Neural progenitor cell (in vitro differentiated cells): ENCODE data around the gene TADA2B.

ENCODE experiments used
- EZH2 ChIP-seq: fragments of 200-600 bp; sonication (generic); IDR thresholded peaks from 2 replicates; pipeline ENCODE4 v1.6.1; 2017; ENCODE audit warnings: antibody characterized with exemption, mild to moderate bottlenecking, moderate library complexity
- EZH2phosphoT487 ChIP-seq: fragments of 200-600 bp; sonication (generic); IDR thresholded peaks from 2 replicates; pipeline ENCODE4 v1.6.1; 2017; ENCODE audit warnings: antibody characterized with exemption
- TF ChIP-seq, protein P1 (sequence below): fragments of 200-600 bp; sonication (generic); IDR thresholded peaks from 2 replicates; pipeline ENCODE4 v1.5.1; 2017; ENCODE audit warnings: antibody characterized with exemption, mild to moderate bottlenecking

DNA sequence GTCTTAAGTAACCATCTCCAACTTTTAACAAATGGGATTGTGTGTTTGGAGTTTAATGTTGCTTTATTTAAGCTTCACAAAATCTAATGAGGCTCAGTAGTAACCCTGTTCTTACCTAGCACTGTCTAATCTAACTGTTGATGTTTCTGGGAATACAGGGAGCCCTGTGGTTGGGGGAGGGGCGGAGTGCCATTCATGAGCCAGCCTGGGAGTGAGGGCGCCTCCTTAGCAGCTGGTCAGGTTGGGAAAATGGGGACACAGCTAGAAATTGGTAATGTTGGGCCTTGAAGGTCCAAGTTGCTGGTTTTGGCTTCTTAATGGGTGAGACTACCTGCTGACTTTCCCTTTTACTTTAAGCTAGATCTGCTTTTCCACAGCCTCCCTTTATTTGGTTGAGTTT is 22.9 kb upstream of the TADA2B start:
- TF ChIP-seq, protein P1, sequence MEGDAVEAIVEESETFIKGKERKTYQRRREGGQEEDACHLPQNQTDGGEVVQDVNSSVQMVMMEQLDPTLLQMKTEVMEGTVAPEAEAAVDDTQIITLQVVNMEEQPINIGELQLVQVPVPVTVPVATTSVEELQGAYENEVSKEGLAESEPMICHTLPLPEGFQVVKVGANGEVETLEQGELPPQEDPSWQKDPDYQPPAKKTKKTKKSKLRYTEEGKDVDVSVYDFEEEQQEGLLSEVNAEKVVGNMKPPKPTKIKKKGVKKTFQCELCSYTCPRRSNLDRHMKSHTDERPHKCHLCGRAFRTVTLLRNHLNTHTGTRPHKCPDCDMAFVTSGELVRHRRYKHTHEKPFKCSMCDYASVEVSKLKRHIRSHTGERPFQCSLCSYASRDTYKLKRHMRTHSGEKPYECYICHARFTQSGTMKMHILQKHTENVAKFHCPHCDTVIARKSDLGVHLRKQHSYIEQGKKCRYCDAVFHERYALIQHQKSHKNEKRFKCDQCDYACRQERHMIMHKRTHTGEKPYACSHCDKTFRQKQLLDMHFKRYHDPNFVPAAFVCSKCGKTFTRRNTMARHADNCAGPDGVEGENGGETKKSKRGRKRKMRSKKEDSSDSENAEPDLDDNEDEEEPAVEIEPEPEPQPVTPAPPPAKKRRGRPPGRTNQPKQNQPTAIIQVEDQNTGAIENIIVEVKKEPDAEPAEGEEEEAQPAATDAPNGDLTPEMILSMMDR: no peak
- no peak for TF ChIP-seq EZH2
- no peak for TF ChIP-seq EZH2phosphoT487
